ENCODE data around the gene MMAB.

DNA sequence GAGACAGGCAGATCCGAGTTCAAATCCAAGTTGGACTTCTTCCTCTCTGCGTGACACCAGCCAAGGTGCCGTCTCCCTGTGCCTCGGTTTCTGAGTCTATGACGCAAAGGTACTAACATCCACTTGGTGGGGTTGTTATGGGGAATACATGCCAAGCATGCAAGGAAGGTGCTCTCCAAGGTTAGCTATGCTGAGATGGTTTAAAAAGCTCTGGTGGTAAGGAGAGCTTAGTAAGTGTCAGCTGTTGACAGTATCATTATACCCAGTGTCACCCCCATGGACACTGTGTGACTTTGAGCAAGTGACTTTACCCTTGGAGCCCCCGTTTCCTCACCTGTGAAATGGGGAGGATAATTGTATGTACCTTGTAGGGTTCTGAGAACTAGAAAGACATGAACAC is 22.2 kb downstream of the MMAB start:
- TF ChIP-seq TAF1 (IDR thresholded peaks at IDR 0.05; ENCODE audit: low read depth, low read length) (no peak), POLR2A (IDR thresholded peaks at IDR 0.05; ENCODE audit: low read depth, low read length) (no peak), POLR2AphosphoS5 (IDR thresholded peaks at IDR 0.05; ENCODE audit: low read depth, low read length) (no peak), SPI1 (IDR thresholded peaks at IDR 0.05; ENCODE audit: low read depth, low read length) (no peak), POU2F2 (IDR thresholded peaks at IDR 0.05; ENCODE audit: low read depth, low read length) (no peak), PAX5 (IDR thresholded peaks at IDR 0.05; ENCODE audit: insufficient read depth, low read length, severe bottlenecking) (no peak)

Data from GM12891 (cell line).